ENCODE measurements around the gene ATP6V1F.

The ATP6V1F gene

GRCh38 chr7:128835790-128836641, 26.6 kb upstream of the ATP6V1F start:
- DNase-seq: no peak

GRCh38 chr7:128836729-128837348, 25.8 kb upstream of the ATP6V1F start:
- DNase-seq: no peak

- no peak for DNase-seq
Measured at GRCh38 chr7:128837521-128837921, 25.1 kb upstream of the ATP6V1F start.

- no peak for DNase-seq
Measured at GRCh38 chr7:128838109-128838779, 24.4 kb upstream of the ATP6V1F start.

- DNase-seq: no peak
Measured at GRCh38 chr7:128838981-128839731, 23.5 kb upstream of the ATP6V1F start.

GRCh38 chr7:128839751-128840177, 22.9 kb upstream of the ATP6V1F start:
- no peak for DNase-seq

- DNase-seq: no peak
Measured at GRCh38 chr7:128840326-128841170, 22.1 kb upstream of the ATP6V1F start.

GRCh38 chr7:128841171-128841690, 21.4 kb upstream of the ATP6V1F start:
- peak; percentile 27 for DNase-seq

GRCh38 chr7:128841921-128842673, 20.6 kb upstream of the ATP6V1F start:
- peak; percentile 56 for DNase-seq

- no peak for DNase-seq
Measured at GRCh38 chr7:128842674-128843641, 19.7 kb upstream of the ATP6V1F start.

- DNase-seq: no peak
Measured at GRCh38 chr7:128843938-128844621, 18.6 kb upstream of the ATP6V1F start.

GRCh38 chr7:128844777-128845311, 17.8 kb upstream of the ATP6V1F start:
- no peak for DNase-seq

- no peak for DNase-seq
Measured at GRCh38 chr7:128845475-128845874, 17.2 kb upstream of the ATP6V1F start.

- no peak for DNase-seq
Measured at GRCh38 chr7:128845987-128846386, 16.7 kb upstream of the ATP6V1F start.

GRCh38 chr7:128846781-128847444, 15.7 kb upstream of the ATP6V1F start:
- no peak for DNase-seq

- no peak for DNase-seq
Measured at GRCh38 chr7:128847721-128848211, 14.9 kb upstream of the ATP6V1F start.

- DNase-seq: no peak
Measured at GRCh38 chr7:128848289-128849155, 14.1 kb upstream of the ATP6V1F start.
